AG04450 (cell line): ENCODE measurements around the gene CYP4B1. TPM values are rescaled to one million over a fixed set of nuclear protein-coding genes. Genes with fewer than 3 reads are reported as not detected.

ENCODE experiments used
- CTCF ChIA-PET: fragments of 300-600, 350-600 bp; formaldehyde crosslinking; extraction: SDS; loops from one replicate; lab custom pipeline; 2022; ENCODE audit warnings: antibody characterized with exemption, inconsistent platforms; lab: Charles Lee
- POLR2A ChIA-PET: fragments of 350-600 bp; formaldehyde crosslinking; extraction: SDS; loops from one replicate; lab custom pipeline; 2021; ENCODE audit warnings: antibody characterized with exemption, inconsistent platforms; lab: Yijun Ruan, JAX
- DNase-seq: peaks from one replicate; pipeline ENCODE4 v3.0.0-alpha.2; 2011; ENCODE audit warnings: low read depth, low spot score
- H3K27ac ChIP-seq: one replicate; pipeline ENCODE4 v1.5.1; 2012; ENCODE audit warnings: low read depth, low read length, control low read depth
- H3K27me3 ChIP-seq: one replicate; pipeline ENCODE4 v1.6.0; 2012; ENCODE audit warnings: low read length; ENCODE audit not compliant: control insufficient read depth, insufficient read depth
- H3K4me3 ChIP-seq: 2 replicates; pipeline ENCODE4 v1.5.1; 2011; ENCODE audit warnings: mild to moderate bottlenecking, low read depth, low read length, control low read depth
- H3K9me3 ChIP-seq: 2 replicates; pipeline ENCODE4 v1.5.1; 2012; ENCODE audit warnings: low read length; ENCODE audit not compliant: control insufficient read depth, insufficient read depth
- polyA plus RNA-seq: library from polyadenylated mRNA; depleted of rRNA; stranded (reverse); fragments of >200 nt; gene quantifications from 2 replicates; pipeline ENCODE4 v1.2.3, GENCODE V29; 2011
- TF ChIP-seq, protein P1 (sequence below): IDR thresholded peaks from 2 replicates; pipeline ENCODE4 v1.5.1; 2011; ENCODE audit warnings: low read depth, low read length, control low read depth, inconsistent platforms

CYP4B1 gene
- polyA plus RNA-seq, 1 experiment = not detected

DNA sequence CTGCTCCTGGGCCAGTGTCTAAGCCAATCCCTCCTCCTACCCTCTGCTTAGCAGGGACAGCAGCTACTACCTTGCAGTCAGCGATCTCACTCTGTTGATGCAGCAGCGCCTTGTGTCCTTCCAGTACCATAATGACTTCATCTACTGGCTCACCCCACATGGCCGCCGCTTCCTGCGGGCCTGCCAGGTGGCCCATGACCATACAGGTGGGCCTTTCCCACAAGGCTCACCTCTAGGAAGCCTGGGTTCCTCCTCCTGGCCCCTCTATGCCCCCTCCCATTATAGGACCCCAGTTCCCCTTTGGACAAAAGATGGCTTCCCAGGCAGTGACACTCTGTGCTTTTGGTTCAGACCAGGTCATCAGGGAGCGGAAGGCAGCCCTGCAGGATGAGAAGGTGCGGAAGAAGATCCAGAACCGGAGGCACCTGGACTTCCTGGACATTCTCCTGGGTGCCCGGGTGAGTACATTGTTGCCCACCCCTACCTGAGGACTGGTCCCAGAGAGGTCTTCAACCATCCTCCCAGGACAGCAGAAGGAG lies 15.1 kb downstream of the CYP4B1 start:
- no peak for DNase-seq
- ChIA-PET POLR2A (no interaction called here), CTCF (no interaction called here)
- no peak overlapping the region for H3K4me3 ChIP-seq
- H3K27me3 ChIP-seq = no peaks in the 10 kb centered on the region
- H3K27ac ChIP-seq = no peak overlapping the region
- peaks cover 9% of the 10 kb centered on the region for H3K9me3 ChIP-seq
- TF ChIP-seq, protein P1, sequence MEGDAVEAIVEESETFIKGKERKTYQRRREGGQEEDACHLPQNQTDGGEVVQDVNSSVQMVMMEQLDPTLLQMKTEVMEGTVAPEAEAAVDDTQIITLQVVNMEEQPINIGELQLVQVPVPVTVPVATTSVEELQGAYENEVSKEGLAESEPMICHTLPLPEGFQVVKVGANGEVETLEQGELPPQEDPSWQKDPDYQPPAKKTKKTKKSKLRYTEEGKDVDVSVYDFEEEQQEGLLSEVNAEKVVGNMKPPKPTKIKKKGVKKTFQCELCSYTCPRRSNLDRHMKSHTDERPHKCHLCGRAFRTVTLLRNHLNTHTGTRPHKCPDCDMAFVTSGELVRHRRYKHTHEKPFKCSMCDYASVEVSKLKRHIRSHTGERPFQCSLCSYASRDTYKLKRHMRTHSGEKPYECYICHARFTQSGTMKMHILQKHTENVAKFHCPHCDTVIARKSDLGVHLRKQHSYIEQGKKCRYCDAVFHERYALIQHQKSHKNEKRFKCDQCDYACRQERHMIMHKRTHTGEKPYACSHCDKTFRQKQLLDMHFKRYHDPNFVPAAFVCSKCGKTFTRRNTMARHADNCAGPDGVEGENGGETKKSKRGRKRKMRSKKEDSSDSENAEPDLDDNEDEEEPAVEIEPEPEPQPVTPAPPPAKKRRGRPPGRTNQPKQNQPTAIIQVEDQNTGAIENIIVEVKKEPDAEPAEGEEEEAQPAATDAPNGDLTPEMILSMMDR = no peak

DNA sequence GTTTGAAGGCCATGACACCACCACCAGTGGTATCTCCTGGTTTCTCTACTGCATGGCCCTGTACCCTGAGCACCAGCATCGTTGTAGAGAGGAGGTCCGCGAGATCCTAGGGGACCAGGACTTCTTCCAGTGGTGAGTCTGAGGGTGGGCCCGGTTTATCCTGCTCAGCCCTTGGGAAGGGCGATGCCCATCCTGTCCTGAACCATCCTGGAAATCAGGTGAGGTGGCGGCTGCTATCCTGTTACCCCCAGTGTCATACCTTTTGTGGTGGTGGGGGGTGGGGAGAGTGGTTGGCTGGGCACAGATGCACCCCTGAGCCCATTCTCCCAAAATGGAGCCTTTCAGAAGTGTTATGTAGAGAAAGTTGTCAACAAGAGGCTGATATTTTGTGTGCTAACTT lies 16.3 kb downstream of the CYP4B1 start:
- ChIA-PET CTCF (no interaction called here), POLR2A (no interaction called here)
- Histone ChIP-seq H3K27me3 (no peaks in the 10 kb centered on the region), H3K9me3 (peaks cover 9% of the 10 kb centered on the region), H3K27ac (no peak overlapping the region), H3K4me3 (no peak overlapping the region)
- TF ChIP-seq, protein P1 = no peak
- DNase-seq = no peak

- ChIA-PET POLR2A (no interaction called here), CTCF (no interaction called here)
- Histone ChIP-seq H3K4me3 (no peak overlapping the region), H3K27me3 (no peaks in the 10 kb centered on the region), H3K9me3 (peaks cover 12% of the 10 kb centered on the region), H3K27ac (no peak overlapping the region)
- TF ChIP-seq, protein P1 = no peak
- no peak for DNase-seq
Measured at GRCh38 chr1:46816930-46817329, 18.1 kb downstream of the CYP4B1 start.

DNA sequence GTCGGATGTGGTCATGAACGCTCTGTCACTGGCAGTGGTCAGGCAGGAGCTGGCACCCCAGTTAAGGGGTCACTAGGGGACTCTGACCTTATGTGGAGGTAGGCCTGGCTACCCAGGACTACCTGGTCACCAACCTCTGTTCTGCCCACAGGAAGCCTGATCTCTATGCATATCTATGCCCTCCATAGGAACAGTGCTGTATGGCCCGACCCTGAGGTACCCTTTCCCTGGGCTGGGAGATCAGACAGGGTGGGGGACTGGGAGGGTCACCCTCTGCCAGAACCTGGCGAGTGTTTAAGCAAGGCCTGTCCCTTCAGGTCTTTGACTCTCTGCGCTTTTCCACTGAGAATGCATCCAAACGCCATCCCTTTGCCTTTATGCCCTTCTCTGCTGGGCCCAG lies 19.0 kb downstream of the CYP4B1 start:
- no peak for DNase-seq
- CTCF ChIA-PET = no interaction called here
- no peak overlapping the region for H3K27ac ChIP-seq
- POLR2A ChIA-PET = no interaction called here
- H3K9me3 ChIP-seq = peaks cover 12% of the 10 kb centered on the region
- TF ChIP-seq, protein P1 = no peak
- no peaks in the 10 kb centered on the region for H3K27me3 ChIP-seq
- H3K4me3 ChIP-seq = no peak overlapping the region

- Histone ChIP-seq H3K27ac (no peak overlapping the region), H3K4me3 (no peak overlapping the region), H3K27me3 (no peaks in the 10 kb centered on the region), H3K9me3 (peaks cover 12% of the 10 kb centered on the region)
- DNase-seq = no peak
- TF ChIP-seq, protein P1 = no peak
- ChIA-PET CTCF (no interaction called here), POLR2A (no interaction called here)
Measured at GRCh38 chr1:46818591-46818990, 19.7 kb downstream of the CYP4B1 start.
